GM12801 (cell line): ENCODE measurements around the gene TAS2R50.

Source experiments
- CTCF ChIP-seq: IDR thresholded peaks from one replicate; pipeline ENCODE4 v1.5.1; 2011; ENCODE audit warnings: control low read depth; ENCODE audit not compliant: insufficient read length; ENCODE audit errors: extremely low read depth

TAS2R50 gene

DNA sequence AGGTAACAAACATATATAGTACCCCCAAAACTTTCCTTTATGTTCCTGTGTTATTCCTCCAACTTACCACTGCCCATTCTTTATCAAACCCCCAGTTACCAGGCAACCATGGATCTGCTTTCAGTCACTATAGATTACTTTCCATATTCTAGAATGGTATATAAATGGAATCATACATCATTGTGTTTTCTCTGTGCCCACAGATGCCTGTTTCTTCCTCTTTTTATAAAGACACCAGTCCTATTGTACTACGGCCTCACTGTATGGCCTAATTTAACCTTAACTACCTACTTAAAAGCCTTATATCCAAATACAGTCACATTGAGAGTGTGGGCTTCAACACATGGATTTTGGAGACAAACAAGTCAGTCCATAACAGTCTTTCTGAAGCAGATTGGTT is 50.2 kb downstream of the TAS2R50 start:
- no peak for TF ChIP-seq CTCF
